WTC11 (cell line): ENCODE data around the gene LARP4B.

Source experiments
- CREM ChIP-seq: sonication (generic); formaldehyde crosslinking; IDR thresholded peaks from 2 replicates; pipeline ENCODE4 v1.8.1; 2022; ENCODE audit warnings: mild to moderate bottlenecking, missing genetic modification reagents, moderate library complexity
- CTCF ChIP-seq: fragments of 200-600 bp; IDR thresholded peaks from 2 replicates; pipeline ENCODE4 v1.8.0; 2022; ENCODE audit warnings: antibody characterized with exemption
- MAX ChIP-seq: sonication (generic); formaldehyde crosslinking; IDR thresholded peaks from 2 replicates; pipeline ENCODE4 v1.8.0; 2022; ENCODE audit warnings: mild to moderate bottlenecking, missing genetic modification reagents
- SP1 ChIP-seq: sonication (generic); formaldehyde crosslinking; conservative IDR thresholded peaks from 2 replicates; pipeline ENCODE4 v1.8.1; 2022; ENCODE audit warnings: missing genetic modification reagents
- STAT6 ChIP-seq: sonication (generic); formaldehyde crosslinking; conservative IDR thresholded peaks from 2 replicates; pipeline ENCODE4 v1.8.1; 2023; ENCODE audit warnings: mild to moderate bottlenecking, low read depth, missing genetic modification reagents, moderate library complexity
- TP53 ChIP-seq: sonication (generic); formaldehyde crosslinking; IDR thresholded peaks from 2 replicates; pipeline ENCODE4 v1.8.1; 2023; ENCODE audit warnings: mild to moderate bottlenecking, missing genetic modification reagents
- USF1 ChIP-seq: sonication (generic); formaldehyde crosslinking; IDR thresholded peaks from 2 replicates; pipeline ENCODE4 v1.8.0; 2022; ENCODE audit warnings: mild to moderate bottlenecking, missing genetic modification reagents
- ZNF138 ChIP-seq: sonication (generic); formaldehyde crosslinking; conservative IDR thresholded peaks from 2 replicates; pipeline ENCODE4 v1.8.1; 2022; ENCODE audit warnings: mild to moderate bottlenecking, moderate library complexity, missing genetic modification reagents
- ZNF425 ChIP-seq: fragments of 250-450 bp; sonication (Bioruptor Pico); conservative IDR thresholded peaks from 2 replicates; pipeline ENCODE4 v1.9.0; 2021; ENCODE audit warnings: mild to moderate bottlenecking
- TF ChIP-seq, protein P1 (sequence below): fragments of 250-450 bp; sonication (Bioruptor Pico); IDR thresholded peaks from 2 replicates; pipeline ENCODE4 v1.9.0; 2021; ENCODE audit warnings: moderate library complexity, mild to moderate bottlenecking, inconsistent platforms, borderline replicate concordance

- TF ChIP-seq ZNF425 (CRISPR knock-in tag) (no peak), MAX (no peak), ZNF138 (CRISPR knock-in tag) (no peak), USF1 (CRISPR knock-in tag) (no peak), CTCF (no peak), SP1 (CRISPR knock-in tag) (no peak), CREM (no peak), STAT6 (CRISPR knock-in tag) (no peak), TP53 (no peak)
- TF ChIP-seq, protein P1, sequence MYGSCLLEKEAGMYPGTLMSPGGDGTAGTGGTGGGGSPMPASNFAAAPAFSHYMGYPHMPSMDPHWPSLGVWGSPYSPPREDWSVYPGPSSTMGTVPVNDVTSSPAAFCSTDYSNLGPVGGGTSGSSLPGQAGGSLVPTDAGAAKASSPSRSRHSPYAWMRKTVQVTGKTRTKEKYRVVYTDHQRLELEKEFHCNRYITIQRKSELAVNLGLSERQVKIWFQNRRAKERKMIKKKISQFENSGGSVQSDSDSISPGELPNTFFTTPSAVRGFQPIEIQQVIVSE (CRISPR knock-in tag) = no peak
Observed at GRCh38 chr10:852386-852785, 79.1 kb downstream of the LARP4B start.
